ENCODE results near the gene SERPINB6.
"Not testable (repeated sequence)": the region's sequence is repeated elsewhere in the genome, so short reads cannot be mapped to it uniquely, and the experiment has no call there.

SERPINB6 gene

DNA sequence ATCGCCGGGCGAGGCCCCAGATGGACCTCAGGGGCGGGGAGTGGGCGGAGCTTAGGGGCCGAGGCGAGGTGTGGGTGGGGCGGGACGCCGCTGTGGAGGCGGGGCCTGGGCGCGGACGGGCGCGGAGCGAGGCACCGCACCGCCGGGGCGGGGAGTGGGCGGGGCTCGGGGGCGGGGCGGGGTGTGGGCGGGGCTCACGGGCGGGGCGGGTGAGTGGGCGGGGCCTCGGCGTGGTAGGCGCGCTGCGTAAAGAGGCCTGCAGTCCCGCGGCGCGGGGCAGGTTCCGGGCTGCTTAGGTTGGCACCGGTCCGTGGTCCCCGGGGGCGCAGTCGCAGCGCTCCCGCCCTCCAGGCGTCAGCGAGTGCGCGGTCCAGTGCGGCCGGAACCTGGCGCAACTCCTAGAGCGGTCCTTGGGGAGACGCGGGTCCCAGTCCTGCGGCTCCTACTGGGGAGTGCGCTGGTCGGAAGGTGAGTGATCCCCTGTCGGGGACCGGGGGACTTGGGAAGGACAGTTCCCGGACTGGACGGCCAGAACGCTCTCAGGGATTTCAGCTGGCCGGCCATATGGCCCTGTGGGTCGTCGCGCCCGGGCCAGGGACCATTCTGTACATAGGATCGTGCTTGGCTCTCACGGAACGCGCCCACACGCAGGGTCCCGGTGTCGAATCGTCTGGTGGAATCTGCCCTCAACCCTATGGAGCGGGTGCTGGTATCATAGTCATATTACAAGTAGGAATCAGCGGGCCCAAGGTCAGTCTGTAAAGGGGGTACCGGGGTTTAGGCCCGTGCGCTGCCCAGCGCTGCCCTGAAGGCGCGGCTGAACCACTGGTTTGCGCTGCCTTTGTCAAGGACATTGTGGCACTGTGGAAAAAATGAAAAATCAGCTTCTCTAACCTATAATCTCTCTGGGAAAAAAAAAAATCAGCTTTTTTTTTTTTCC, 28.5 kb upstream of the SERPINB6 start, which contains the start of gene NQO2:
TSS of gene NQO2 (plus strand) at position 277 of the 940 bp plus-strand sequence. CDS start 6,659 bp downstream, outside the sequence.
- peak in 1 of 2 donors; percentile 90 for DNase-seq

DNA sequence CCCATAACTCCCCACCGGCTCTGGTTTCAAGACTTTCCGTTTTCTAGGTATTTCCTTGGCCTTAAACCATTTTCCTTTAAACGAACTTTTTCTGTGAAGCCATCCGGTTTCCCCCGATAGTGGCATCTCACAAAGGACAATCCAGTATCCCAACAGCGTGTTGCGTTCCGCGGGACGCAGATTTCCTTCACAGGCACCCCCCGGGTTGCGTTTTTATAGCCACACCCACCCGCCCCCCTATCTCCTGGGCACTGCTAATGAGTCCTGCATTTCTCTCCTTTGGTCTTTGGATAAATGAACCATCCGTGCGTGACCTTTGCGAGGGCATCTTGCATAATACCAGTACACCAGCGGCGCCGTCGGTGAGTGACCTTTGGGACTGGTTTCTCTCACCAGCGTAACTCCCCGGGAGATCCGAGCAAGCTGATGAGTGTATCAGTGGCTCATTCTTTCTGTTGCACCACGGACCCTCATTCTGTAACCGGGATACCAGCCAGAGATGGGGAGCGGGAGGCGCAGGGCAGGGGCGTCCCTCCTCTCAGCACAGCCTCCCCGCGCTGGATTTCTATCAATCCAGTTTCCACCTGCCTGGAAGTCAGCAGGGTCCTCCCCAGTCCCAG, 27.7 kb upstream of the SERPINB6 start:
- DNase-seq, result peak; percentile 68 to 95

DNA sequence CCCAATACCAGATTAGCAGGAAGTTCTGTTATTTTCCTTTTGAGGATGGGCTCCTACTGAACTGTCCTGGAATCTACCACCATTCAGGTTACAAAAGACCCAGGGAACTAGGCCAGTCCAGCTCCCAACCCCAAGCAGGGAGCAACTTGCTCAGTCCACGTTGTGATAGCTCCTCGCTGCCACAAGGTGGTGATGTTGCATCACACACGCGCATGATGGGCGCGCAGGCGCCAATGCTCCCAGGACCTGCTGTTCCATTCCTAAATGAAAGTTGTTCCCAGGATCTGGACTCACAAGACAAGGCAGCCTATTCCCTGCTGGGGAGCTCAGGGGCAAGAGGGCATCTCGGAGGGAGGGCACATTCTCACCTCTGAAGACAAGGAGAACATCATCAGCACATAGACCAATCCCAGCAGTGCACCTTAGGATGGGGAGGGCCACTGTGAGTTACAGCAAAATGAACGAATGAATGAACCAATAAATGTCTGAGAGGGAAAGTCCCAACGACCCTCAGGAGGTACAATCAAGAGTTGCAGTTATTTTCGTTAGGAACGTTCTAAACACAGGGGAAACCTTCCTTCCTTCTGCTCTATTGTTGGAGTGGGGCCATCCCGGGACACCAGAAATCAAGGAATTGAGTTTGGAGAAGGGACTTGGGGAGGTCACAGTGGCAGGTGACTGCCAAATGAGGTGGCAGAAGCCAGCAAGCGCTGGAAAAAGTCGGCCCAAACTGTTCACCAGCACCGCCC, 27.1 kb upstream of the SERPINB6 start:
- not testable (repeated sequence) for DNase-seq

DNA sequence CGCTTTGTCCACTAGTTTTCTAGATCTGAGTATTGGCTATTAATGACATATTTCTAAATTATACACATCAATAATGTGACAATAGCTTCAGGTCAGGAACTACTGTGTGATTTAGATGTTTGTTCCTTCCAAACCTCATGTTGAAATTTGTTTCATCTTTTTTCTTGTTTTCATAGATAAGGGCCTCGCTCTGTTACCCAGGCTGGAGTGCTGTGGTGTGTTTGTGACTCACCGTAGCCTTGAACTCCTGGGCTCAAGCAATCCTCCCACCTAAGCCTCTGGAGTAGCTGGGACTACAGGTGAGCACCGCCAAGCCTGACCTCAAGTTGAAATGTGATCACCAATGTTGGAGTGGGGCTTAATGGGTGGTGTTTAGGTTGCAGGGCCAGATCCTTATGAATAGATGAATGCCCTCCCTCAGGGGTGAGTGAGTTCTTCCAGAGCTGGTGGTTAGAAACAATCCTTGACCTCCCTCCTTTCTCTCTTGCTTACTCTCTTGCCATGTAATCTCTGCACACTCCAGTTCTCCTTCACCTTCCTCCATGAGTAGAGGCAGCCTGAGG, 22.5 kb upstream of the SERPINB6 start:
- no peak for DNase-seq

DNA sequence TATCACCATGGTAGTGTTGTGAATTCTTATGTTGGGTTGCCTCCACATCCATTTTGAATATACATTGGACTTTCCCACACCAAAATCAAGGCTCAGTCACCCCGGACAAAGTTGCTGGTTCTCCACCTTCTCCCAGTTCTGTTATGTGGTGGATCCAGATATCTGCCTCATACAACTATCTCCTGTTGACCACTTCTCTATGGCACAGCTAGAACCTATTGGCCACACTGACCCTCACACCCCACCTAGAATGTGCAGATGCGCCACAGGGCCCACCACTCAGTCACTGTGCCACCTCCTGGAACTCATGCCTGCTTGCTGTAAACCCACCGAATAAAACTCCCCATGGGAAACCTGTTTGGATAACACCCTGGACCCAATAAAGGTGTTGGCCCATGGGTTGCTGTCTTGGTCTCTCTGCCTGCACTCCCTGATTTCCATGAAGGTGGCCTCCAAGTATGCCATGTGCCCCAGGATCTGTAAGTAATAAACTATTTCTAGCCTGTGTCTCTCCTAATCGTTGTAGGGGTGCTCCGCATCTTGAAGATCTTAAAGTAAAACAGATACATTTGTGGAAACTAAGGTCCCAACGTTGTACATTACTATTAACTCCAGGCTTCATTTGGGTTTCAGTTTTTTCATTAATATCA, 21.1 kb upstream of the SERPINB6 start:
- DNase-seq, result no peak

DNA sequence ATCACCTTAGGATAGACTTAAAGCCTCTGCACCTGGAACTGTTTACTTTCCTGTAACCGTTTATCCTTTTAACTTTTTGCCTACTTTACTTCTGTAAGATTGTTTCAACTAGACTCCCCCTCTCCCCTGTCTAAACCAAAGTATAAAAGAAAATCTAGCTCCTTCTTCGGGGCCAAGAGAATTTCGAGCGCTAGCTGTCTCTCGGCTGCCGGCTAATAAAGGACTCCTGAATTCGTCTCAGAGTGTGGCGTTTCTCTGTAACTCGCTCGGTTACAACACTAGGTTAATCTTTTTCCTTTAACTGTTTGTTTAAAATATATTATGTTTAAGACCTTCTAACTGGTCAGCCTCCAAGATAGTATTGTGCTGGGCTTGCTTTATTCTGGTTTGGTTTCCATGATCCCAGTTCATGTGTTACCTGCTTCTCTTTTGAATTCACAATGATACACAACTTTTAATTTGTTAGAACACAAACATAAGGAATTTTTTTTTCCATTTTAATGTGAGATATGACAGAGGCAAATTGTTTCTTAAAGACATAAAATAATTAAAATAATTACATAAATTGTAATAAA, 19.7 kb upstream of the SERPINB6 start:
- no peak for DNase-seq

DNA sequence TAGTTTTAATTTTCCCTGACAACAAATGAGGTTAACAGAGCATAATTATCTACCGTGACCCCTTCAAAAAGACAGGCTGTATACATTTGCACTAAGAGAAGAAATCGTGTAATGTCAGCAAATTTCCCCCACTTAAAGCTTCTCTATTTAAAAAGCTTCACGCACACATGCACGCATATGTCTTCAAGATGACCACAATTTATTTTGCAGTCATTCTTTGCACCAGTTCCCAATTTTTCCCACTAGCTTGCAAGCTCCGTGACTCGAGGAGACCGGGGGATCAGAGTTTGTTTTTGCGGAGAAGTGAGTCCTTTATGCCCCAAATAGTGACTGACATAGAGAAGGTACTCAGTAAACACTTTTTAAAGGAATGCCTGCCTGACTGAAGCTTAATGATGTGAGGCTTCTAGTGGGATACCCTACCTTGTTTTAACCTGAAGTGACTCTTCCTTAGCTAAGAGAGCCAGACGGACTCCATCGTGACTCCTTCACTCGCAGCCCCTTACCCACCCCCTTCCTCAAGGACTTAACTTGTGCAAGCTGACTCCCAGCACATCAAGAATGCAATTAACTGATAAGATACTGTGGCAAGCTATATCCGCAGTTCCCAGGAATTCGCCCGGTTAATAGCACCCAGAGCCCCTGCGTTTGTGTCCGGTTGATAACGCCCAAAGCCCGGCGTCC, 19.0 kb upstream of the SERPINB6 start:
- DNase-seq, result no peak

DNA sequence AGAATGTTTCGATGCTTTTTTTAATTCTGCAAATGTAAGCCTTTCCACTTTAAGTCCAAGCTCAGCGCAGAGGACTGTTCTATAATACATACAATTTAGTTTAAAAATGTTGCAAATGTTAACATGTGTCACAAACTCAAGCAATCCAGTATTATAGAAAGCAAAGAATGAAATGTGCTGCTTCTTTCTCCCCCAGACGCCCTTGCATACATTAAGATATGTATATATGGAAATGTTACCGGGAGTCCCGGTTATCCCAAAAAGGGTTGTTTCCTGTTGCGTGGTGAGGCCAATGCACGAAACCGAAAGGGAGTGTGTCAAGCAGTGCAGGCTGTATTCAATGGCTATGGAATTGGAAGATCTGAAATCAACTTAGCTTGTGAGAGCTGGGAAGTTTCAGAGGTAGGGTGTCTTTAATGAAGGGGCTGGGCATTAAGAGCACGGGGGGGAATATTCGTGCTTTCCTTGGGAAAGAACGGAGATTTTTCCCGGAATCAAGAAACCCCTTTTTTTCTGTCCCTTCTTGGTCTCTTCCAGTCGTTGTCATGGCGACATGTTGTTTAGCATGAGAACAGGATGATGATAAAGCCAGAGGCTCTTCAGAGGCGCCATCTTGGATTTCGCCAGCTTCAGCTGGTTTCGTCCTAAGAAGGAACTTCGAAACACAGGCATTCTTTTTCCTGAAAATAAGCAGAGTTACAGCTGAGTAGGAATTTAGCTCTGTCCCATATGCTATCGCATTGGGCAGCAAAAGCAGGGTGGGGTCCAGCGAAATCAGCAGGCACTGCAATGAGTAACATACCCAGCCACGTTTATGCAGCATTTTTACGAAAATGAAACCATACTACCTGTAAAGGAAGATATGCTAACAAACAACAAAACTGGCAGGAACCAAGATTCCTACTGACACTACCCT, 18.2 kb upstream of the SERPINB6 start:
- DNase-seq, result peak; percentile 88 to 96

DNA sequence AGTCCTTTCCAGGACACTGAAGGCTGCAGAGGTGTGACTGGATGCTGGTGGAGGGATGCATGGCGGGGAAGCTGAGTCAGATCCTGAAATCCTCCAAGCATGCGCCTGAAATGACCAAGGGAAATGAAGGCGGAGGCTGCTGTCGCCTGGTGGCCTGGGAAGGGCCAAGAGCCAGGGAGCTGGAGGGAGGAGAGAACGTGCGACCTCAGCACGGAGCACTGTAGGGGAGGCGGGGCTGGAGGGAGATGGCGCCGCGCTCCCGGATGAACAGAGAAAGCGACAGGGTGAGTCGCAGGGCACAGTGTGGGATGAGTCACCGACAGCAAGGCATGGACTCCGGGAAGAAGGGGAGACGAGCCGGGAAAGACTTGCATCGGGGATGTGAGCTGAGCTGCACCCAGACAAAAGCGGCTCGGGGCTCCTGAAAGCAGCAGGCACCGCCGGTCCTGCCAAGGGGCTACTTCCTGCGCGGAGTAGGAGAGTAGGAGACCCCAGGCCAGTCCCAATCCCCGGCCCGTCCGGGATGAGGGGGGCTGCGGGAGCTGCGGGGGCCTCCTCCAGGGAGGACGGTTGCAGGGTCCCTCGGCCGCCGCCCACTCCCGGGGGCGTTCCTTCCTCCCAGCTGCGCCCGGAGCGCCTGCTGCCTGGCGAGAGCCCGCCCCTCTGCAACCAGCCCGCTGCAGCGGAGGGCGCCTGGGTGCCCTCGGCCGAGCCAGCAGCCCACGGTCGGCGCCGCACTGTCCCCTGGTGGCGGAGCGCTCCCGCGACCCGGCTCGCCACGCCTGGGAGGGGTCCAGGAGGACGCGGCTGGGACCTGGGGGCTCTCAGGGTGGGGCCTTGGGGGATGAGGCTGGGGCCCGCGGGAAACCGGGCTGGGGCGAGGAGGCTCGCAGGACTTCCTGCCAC, 17.3 kb upstream of the SERPINB6 start:
- DNase-seq, result peak; percentile 75 to 89

DNA sequence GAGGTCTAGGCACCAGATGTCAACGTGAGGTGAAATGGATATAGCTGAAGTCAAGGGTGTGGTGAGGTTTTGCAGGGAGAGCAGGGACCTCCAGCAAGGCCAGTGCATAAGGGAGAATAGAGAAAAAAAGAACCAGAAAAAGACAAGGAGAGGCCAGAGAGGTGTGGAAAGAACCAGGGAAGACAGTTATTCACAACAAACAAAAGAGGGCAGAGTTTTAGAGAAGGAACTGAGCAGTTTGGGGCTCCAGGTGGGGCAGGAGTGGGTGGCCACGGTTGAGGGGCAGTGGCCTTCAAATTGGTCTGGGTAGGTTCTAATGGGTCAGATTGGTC, 16.7 kb upstream of the SERPINB6 start:
- DNase-seq, result no peak

DNA sequence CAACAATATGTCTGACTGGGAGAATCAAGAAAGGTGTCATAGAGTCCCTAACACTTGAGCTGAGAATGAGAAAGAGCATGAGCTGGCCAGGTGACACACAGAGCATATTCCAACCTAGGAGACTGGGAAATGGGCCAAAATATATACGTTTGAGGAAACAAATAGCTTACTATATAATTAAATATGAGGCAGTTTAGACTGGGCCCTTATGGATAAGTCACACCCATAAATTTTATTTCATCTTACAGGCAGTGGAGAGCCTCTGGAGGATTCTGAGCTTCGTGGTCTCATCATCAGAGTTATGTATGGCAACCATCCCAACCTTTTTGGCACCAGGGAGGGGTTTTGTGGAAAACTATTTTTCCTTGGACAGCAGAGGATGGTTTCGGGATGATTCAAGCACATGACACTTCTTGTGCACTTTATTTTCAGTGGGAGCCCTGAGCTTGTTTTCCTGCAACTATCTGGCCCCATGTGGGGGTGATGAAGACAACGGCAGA, 15.4 kb upstream of the SERPINB6 start:
- DNase-seq, result no peak

DNA sequence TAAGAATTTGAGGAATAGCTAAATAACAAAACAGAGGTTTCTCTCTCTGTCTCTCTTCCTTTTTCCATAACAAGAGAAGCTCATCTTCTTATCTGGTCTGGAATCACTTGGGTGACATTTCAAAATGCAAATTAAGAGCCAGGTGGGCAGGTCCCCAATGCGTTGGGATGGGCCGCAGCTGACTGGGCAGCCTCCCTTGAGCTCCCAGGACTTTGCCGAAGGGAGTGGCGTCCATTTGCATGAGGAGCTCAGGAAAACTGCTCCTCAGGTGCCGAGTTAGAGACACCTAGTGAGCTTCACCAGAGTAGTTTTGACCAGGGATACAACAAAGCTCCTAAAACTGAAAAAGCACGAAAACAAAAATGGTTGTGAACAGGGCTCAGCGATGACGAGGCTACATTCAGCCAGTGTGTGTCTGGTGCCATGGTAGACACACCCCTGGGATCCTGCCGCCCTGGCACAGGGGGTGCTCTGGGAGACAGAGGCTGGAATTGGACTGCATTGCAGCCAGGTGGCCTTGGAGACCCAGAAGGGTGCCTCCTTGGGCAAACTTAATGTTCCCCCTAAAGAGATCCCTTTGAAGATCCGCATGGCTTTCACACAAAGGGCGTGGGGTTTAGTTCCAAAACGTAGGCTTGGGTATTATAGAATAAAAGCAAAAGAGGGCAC, 13.5 kb upstream of the SERPINB6 start:
- DNase-seq, result no peak

DNA sequence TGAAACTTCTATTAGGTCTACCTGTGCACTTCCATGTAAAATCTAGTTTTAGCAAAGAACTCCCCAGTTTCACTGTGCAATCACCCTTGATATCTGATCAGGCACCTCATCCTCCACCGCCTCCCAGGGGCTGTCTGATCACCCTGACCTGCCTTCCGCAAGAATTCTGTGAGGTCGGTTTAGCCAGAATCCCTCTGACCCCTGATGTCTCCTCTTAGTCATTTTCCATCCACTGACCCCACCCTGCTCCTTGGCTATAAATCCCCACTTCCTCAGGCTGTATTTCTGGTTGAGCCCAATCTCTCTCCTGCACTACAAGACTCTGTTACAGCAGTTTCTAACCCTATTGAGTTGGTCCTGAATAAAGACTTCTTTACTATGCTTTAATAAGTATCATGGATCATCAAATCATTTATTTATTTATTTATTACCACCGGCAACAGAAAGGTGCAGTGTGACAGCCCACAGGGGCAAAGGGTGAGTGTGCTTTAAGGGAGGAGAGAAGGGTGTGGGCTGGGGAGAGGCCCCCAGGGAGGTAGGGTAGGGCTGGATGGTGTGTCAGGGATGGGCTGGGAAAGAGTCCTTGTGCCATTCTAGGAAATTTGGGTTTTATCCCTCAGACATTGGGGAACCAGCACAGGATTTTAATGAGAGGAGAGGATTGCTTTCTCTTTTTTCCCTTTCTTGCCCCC, 11.2 kb upstream of the SERPINB6 start:
- no peak for DNase-seq

DNA sequence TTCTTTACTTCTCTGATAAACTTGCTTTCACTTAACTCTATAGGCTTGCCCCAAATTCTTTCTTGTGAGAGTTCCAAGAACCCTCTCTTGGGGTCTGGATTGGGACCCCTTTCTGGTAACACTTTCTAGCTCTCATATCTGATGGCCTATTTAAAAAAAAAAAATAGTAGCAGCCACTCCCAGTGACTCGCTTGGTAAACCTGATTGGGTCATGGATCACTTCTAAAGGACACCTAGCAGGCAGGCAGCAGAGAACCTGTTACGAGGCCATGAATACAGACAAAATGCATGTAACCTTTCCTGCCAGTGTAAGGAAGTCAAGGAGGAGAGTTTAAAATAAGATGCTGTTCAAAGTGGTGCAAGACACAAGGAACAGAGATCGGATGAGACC, 9.1 kb upstream of the SERPINB6 start:
- DNase-seq, result no peak

DNA sequence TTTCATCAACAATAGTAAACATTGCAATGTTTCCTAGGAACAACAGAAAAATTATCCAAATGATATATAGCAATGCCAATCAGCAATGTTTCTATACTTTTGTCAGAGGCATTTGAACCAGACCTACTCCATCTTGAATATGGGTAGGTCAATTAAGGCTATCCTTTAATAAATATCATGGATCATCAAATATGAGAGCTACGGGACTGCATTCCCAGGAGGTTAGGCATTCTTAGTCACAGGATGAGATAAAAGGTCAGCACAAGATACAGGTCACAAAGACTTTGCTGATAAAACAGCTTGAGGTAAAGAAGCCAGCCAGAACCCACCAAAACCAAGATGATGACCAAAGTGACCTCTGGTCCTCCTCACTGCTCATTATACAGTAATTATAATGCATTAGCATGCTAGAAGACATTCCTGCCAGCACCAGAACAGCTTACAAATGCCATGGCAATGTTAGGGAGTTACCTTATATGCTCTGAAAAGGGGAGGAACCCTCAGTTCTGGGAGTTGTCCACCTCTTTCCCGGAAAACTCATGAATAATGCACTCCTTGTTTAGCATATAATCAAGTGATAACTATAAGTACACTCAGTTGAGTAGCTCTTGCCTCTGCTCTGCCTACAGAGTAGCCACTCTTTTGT, 8.6 kb upstream of the SERPINB6 start:
- no peak for DNase-seq

DNA sequence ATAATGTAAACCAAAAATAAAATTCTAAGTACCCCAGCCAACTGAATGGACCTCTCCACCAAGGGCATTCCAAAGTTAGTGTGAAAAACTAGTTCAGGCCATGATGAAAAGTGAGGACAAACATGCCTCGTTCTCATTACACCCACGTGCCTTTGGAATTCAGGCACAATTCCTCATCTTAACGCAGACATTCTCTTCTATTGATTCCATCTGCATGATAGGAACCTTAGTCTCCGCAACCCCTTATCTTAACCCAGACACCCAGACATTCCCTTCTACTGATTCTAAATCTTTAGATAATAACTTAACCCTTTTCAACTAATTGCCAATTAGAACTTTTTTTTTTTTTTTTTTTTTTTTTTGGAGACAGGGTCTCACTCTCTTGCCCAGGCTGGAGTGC, 7.6 kb upstream of the SERPINB6 start:
- no peak for DNase-seq

DNA sequence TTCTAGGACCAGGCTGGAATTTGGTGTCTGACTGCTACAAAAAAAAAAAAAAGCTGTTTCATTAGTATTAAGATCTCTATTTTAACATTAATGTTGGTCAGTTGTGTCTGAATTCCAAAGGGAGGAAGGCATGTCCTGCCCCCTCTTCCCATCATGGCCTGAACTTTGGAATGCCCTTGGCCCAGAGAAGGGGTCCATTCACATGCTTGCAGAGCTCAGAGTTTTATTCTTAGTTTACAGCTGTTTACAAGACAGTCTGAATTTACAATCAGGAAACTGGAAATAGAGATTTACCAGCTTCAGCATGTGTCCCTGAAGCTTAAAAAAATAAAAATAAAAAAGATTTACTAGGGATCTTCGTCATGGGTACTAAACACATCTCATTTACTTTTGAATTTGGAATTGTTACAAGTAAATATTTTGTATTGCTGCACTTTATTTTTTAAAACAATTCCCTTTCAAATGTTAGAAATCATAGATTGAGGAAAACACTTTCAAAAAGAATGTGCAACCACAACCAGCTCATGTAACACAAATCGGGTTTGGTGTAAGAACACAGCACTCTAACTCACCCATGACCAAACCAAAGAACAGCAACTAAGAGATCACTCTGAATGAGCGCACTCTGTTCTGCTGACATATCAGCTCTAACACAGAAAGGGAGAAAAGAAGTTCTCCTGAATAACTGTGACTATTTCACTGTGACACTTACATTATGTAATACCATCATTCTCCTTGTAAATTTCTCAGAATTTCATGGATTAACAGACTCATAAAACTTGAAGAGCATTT, 6.6 kb upstream of the SERPINB6 start:
- DNase-seq, result no peak
